ENCODE measurements around the gene NR1D1.
"Not testable (repeated sequence)": the region's sequence is repeated elsewhere in the genome, so short reads cannot be mapped to it uniquely, and the experiment has no call there.

The NR1D1 gene

GRCh38 chr17:40100419-40100668 lies at the start of gene NR1D1:
Gene NR1D1, minus strand, starts transcription at chr17:40100589. Its CDS starts 495 bp downstream, at chr17:40100094.
- no peak for DNase-seq

- DNase-seq = no peak
Observed at GRCh38 chr17:40148527-40148926, 48.1 kb upstream of the NR1D1 start.

- DNase-seq = no peak
Observed at GRCh38 chr17:40145476-40145875, 45.1 kb upstream of the NR1D1 start.

- not testable (repeated sequence) for DNase-seq
Observed at GRCh38 chr17:40143166-40143565, 42.8 kb upstream of the NR1D1 start.

GRCh38 chr17:40139566-40140058 lies 39.2 kb upstream of the NR1D1 start:
- no peak for DNase-seq

- DNase-seq = no peak
Observed at GRCh38 chr17:40135817-40136216, 35.4 kb upstream of the NR1D1 start.

GRCh38 chr17:40134184-40134583 lies 33.8 kb upstream of the NR1D1 start:
- no peak for DNase-seq

GRCh38 chr17:40130352-40131042 lies 30.1 kb upstream of the NR1D1 start:
- DNase-seq = no peak

GRCh38 chr17:40129498-40129897 lies 29.1 kb upstream of the NR1D1 start:
- no peak for DNase-seq

- DNase-seq = peak; percentile 2
Observed at GRCh38 chr17:40124279-40125141, 24.1 kb upstream of the NR1D1 start.

GRCh38 chr17:40123811-40124114 lies 23.4 kb upstream of the NR1D1 start:
- no peak for DNase-seq

GRCh38 chr17:40122999-40123810 lies 22.8 kb upstream of the NR1D1 start:
- peak; percentile 40 for DNase-seq

GRCh38 chr17:40122136-40122998 lies 22.0 kb upstream of the NR1D1 start:
- no peak for DNase-seq

- DNase-seq = peak; percentile 46
Observed at GRCh38 chr17:40121181-40122135, 21.1 kb upstream of the NR1D1 start, which contains the start of gene MSL1. Gene MSL1, plus strand, starts transcription at chr17:40121971. Its CDS starts 642 bp downstream, at chr17:40122613.

- DNase-seq = no peak
Observed at GRCh38 chr17:40115101-40115436, 14.7 kb upstream of the NR1D1 start.

- DNase-seq = no peak
Observed at GRCh38 chr17:40113907-40114245, 13.5 kb upstream of the NR1D1 start.

GRCh38 chr17:40113110-40113906 lies 12.9 kb upstream of the NR1D1 start:
- DNase-seq = peak; percentile 91

- no peak for DNase-seq
Observed at GRCh38 chr17:40112718-40113109, 12.3 kb upstream of the NR1D1 start.

- DNase-seq = no peak
Observed at GRCh38 chr17:40112191-40112711, 11.9 kb upstream of the NR1D1 start.

All from DMS79 (cell line).